ENCODE measurements around the gene DNAJB8.

DNA sequence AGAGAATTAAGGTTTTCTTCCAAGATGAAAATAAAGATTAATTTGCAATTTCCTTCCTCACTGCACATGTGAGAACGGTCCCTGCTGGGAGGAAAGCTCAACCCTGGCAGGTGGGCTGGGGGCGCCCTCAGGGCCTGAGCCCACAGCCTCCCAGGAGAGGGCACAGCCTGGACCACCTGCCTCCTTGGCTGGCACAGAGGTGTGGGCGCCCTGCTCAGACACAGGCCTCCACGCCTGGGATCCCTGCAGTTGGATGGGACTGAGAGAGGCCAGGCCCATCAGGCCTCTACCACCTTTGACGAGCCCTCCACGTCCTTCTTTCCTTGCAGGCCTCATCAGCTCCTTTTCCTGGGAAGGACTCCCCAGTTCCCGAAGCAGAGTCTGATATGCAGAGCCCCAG lies 46.4 kb downstream of the DNAJB8 start:
- TF ChIP-seq POLR2A (IDR thresholded peaks at IDR 0.05) (no peak), POLR2AphosphoS5 (IDR thresholded peaks at IDR 0.05) (no peak)
